Measurements from ENCODE around the gene LRRIQ4. TPM values are rescaled to one million over a fixed set of nuclear protein-coding genes. Genes with fewer than 3 reads are reported as not detected.
A peak's percentile ranks its signal among the peaks of the same experiment; 100 is the strongest.

LRRIQ4 gene
- total RNA-seq, 1 donor from 2014 or later, result 0.38 TPM

DNA sequence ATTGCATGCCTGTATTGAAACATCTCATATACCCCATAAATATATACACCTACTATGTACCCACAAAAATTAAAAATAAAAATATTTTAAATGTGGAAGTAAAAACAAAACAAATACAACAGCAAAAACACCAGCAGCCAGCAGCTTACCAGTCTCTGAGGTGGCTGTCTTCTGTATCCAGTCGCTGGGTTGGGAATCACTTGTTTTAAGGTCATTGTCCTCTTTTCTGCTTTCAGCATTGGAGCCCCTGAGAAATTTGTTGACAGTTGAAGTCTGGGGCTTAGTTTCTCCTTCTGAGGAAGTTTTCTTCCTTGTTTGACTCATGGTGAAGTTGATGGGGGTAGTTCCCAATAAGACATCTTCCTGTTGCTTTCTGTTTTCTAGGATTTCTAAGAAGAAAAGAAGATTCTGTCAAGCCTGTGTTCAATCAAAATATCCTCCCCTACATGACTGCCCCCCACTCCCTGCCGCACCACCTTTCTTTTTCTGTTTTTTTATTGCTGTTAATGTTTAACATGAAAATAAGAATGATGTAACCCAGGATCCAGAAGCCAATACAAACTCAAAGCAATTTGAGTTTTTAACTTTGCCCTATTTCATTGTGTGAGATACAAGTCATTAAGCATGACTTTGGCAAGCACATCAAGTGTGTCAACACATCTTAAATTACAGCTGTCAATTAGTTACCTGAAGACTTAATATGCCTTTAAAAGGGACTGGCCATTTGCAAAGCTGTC is 57.0 kb downstream of the LRRIQ4 start, which contains the start of gene LRRC31:
TSS of gene LRRC31 (minus strand) at position 452 of the 737 bp plus-strand sequence. CDS start at position 324, 128 bp downstream.
- H3K4me1 Mint-ChIP-seq (ENCODE audit: unreplicated experiment), result peaks cover 18% of the 10 kb centered on the region
- no peak within 1 kb of the TSS for H3K27ac Mint-ChIP-seq (ENCODE audit: unreplicated experiment)
- H3K4me3 Mint-ChIP-seq (ENCODE audit: unreplicated experiment), result no peak within 1 kb of the TSS
- peaks cover 3% of the 10 kb centered on the region for H3K36me3 Mint-ChIP-seq (ENCODE audit: low read depth, unreplicated experiment)
- no peaks in the 10 kb centered on the region for H3K9me3 Mint-ChIP-seq (ENCODE audit: unreplicated experiment)
- no peak for TF ChIP-seq CTCF (IDR thresholded peaks at IDR 0.05; ENCODE audit: unreplicated experiment)
- no peak for DNase-seq (ENCODE audit: low spot score)
- H3K27me3 Mint-ChIP-seq (ENCODE audit: unreplicated experiment), result peaks cover 6% of the 10 kb centered on the region

- Mint-ChIP-seq H3K27ac (ENCODE audit: unreplicated experiment) (peak overlapping the region; percentile 45), H3K9me3 (ENCODE audit: unreplicated experiment) (no peaks in the 10 kb centered on the region), H3K36me3 (ENCODE audit: low read depth, unreplicated experiment) (peaks cover 5% of the 10 kb centered on the region), H3K4me1 (ENCODE audit: unreplicated experiment) (peaks cover 18% of the 10 kb centered on the region), H3K4me3 (ENCODE audit: unreplicated experiment) (no peak overlapping the region), H3K27me3 (ENCODE audit: unreplicated experiment) (peaks cover 2% of the 10 kb centered on the region)
- TF ChIP-seq CTCF (IDR thresholded peaks at IDR 0.05; ENCODE audit: unreplicated experiment), result no peak
- no peak for DNase-seq (ENCODE audit: low spot score)
Measured at GRCh38 chr3:169871129-169871886, 58.6 kb downstream of the LRRIQ4 start.

GRCh38 chr3:169879013-169879557 is 66.4 kb downstream of the LRRIQ4 start:
- Mint-ChIP-seq H3K27ac (ENCODE audit: unreplicated experiment) (no peak overlapping the region), H3K4me1 (ENCODE audit: unreplicated experiment) (no peaks in the 10 kb centered on the region), H3K36me3 (ENCODE audit: low read depth, unreplicated experiment) (peaks cover 5% of the 10 kb centered on the region), H3K9me3 (ENCODE audit: unreplicated experiment) (no peaks in the 10 kb centered on the region), H3K27me3 (ENCODE audit: unreplicated experiment) (no peaks in the 10 kb centered on the region), H3K4me3 (ENCODE audit: unreplicated experiment) (no peak overlapping the region)
- DNase-seq (ENCODE audit: low spot score), result no peak
- TF ChIP-seq CTCF (IDR thresholded peaks at IDR 0.05; ENCODE audit: unreplicated experiment), result no peak

DNA sequence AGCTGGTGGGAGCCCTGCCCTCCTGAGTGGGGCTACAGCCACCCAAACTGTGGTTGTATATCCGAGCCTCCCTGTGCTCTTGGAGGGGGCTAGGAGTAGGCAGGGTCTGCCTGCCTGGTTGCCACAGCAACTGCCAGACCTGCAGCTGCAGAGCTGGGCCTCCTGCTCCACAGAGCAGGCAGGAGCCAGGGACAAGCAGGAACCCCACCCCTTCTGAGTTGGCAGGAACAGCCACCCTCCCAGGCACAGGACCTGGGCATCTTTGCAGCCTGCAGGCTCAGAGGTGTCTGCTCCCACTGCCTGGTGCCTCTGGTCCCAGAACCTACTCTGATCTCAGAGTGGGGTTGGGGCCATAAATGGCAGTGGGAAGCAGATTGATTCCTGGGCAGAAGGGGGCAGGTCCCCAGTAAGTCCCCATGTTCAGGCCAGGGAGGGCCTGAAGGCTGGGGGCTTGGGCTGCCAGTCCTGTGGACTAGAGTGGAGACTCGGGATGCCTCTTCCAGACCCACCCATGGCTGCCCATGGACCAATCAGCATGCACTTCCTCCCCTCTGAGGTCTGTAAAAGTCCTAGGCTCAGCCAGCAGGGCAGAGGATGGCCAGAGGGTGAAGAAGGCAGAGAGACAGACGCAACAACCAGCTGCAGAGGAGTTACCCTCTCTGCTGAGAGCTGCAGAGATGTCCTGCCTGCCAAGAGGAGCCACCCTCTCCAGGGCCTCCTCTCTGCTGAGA is 67.3 kb downstream of the LRRIQ4 start:
- H3K27me3 Mint-ChIP-seq (ENCODE audit: unreplicated experiment), result no peaks in the 10 kb centered on the region
- H3K4me1 Mint-ChIP-seq (ENCODE audit: unreplicated experiment), result no peaks in the 10 kb centered on the region
- no peaks in the 10 kb centered on the region for H3K9me3 Mint-ChIP-seq (ENCODE audit: unreplicated experiment)
- H3K4me3 Mint-ChIP-seq (ENCODE audit: unreplicated experiment), result no peak overlapping the region
- H3K36me3 Mint-ChIP-seq (ENCODE audit: low read depth, unreplicated experiment), result no peaks in the 10 kb centered on the region
- no peak for DNase-seq (ENCODE audit: low spot score)
- no peak overlapping the region for H3K27ac Mint-ChIP-seq (ENCODE audit: unreplicated experiment)
- no peak for TF ChIP-seq CTCF (IDR thresholded peaks at IDR 0.05; ENCODE audit: unreplicated experiment)

Data from endothelial cell (in vitro differentiated cells).